K562 (cell line): Measurements from ENCODE around the gene HEATR1. TPM values are rescaled to one million over a fixed set of nuclear protein-coding genes. Genes with fewer than 3 reads are reported as not detected.

Experiments used
- CHD1 ChIP-seq: fragments of 200-600 bp; sonication (generic); IDR thresholded peaks from one replicate; pipeline ENCODE4 v1.6.1; 2012; ENCODE audit warnings: mild to moderate bottlenecking, moderate library complexity, low read length, inconsistent platforms
- EGR1 ChIP-seq: fragments of 450-650 bp; conservative IDR thresholded peaks from 2 replicates; pipeline ENCODE4 v1.6.1; 2017; ENCODE audit warnings: mild to moderate bottlenecking
- ELF2 ChIP-seq: fragments of 250-450 bp; sonication (Bioruptor Pico); IDR thresholded peaks from 2 replicates; pipeline ENCODE4 v1.5.0; 2021; ENCODE audit warnings: mild to moderate bottlenecking
- ESRRB ChIP-seq: fragments of 250-450 bp; sonication (Bioruptor Pico); IDR thresholded peaks from 2 replicates; pipeline ENCODE4 v1.5.0; 2020; ENCODE audit warnings: mild to moderate bottlenecking, moderate library complexity, borderline replicate concordance
- HIVEP1 ChIP-seq: fragments of 250-450 bp; sonication (Bioruptor Pico); IDR thresholded peaks from 2 replicates; pipeline ENCODE4 v1.4.0; 2020; ENCODE audit warnings: mild to moderate bottlenecking
- L3MBTL2 ChIP-seq: fragments of 450-650 bp; IDR thresholded peaks from 2 replicates; pipeline ENCODE4 v1.6.1; 2016; ENCODE audit warnings: mild to moderate bottlenecking, moderate library complexity
- NFIX ChIP-seq: fragments of 250-450 bp; sonication (Bioruptor Pico); IDR thresholded peaks from 2 replicates; pipeline ENCODE4 v1.4.0; 2020; ENCODE audit warnings: low read depth, mild to moderate bottlenecking, moderate library complexity
- PCBP1 ChIP-seq: fragments of 200-400 bp; formaldehyde crosslinking; IDR thresholded peaks from 2 replicates; pipeline ENCODE4 v1.6.1; 2018; ENCODE audit warnings: mild to moderate bottlenecking, low read depth, low read length; ENCODE audit not compliant: poor library complexity, severe bottlenecking
- PTRF ChIP-seq: fragments of 450-650 bp; IDR thresholded peaks from 2 replicates; pipeline ENCODE4 v1.6.1; 2016; ENCODE audit warnings: mild to moderate bottlenecking, missing genetic modification characterization, missing compliant biosample characterization
- SRSF1 ChIP-seq: fragments of 200-400 bp; formaldehyde crosslinking; IDR thresholded peaks from 2 replicates; pipeline ENCODE4 v1.6.1; 2017; ENCODE audit warnings: mild to moderate bottlenecking, low read depth, low read length, moderate library complexity
- TAF9B ChIP-seq: fragments of 450-650 bp; IDR thresholded peaks from 2 replicates; pipeline ENCODE4 v1.6.1; 2018; ENCODE audit warnings: mild to moderate bottlenecking; ENCODE audit not compliant: partially characterized antibody
- TGIF2 ChIP-seq: sonication (generic); formaldehyde crosslinking; IDR thresholded peaks from 2 replicates; pipeline ENCODE4 v1.8.1; 2022; ENCODE audit warnings: mild to moderate bottlenecking, missing genetic modification reagents, moderate library complexity
- ZKSCAN8 ChIP-seq: fragments of 200-800 bp; sonication (Bioruptor generic); IDR thresholded peaks from 2 replicates; pipeline ENCODE4 v1.6.1; 2016; ENCODE audit warnings: missing genetic modification characterization, missing compliant biosample characterization
- ZNF431 ChIP-seq: sonication (generic); formaldehyde crosslinking; IDR thresholded peaks from 2 replicates; pipeline ENCODE4 v1.8.0; 2022; ENCODE audit warnings: mild to moderate bottlenecking, missing genetic modification reagents
- ZNF780A ChIP-seq: fragments of 250-450 bp; sonication (Bioruptor Pico); IDR thresholded peaks from 2 replicates; pipeline ENCODE4 v1.5.0; 2021; ENCODE audit warnings: mild to moderate bottlenecking
- polyA plus RNA-seq, 8 experiments: library from polyadenylated mRNA; depleted of rRNA in 4 of 8; stranded (reverse) in 5 of 8; unstranded in 3 of 8; fragments of >200 nt; fragmentation: Nextera tagmentation in 2 of 8; fragmentation: Illumina TruSeq in 1 of 8; extraction: Ambion mirVana in 2 of 8; extraction: Trizol in 1 of 8; gene quantifications; 2 replicates each; pipeline versions ENCODE4 v1.2.1 to v1.2.3, GENCODE V29; 2011 to 2014; ENCODE audit warnings: inconsistent platforms in 1 of 8, missing spikeins in 1 of 8
- total RNA-seq, 7 experiments: library from RNA; depleted of rRNA in 6 of 7; stranded (reverse); fragments of >200 nt in 6 of 7; fragmentation: Illumina TruSeq in 2 of 7; extraction: Trizol in 2 of 7; gene quantifications; 2 replicates each; pipeline versions ENCODE4 v1.2.1 to v1.2.3, GENCODE V29; 2011 to 2021; ENCODE audit warnings: low replicate concordance in 1 of 7
- TF ChIP-seq, protein P1 (sequence below), 2 experiments: IDR thresholded peaks in 1 of 2; conservative IDR thresholded peaks in 1 of 2; 2 replicates each; pipeline ENCODE4 v1.6.1; 2016; ENCODE audit warnings: low read depth in 2 of 2, mild to moderate bottlenecking in 1 of 2, missing compliant biosample characterization in 1 of 2, missing genetic modification characterization in 1 of 2, moderate library complexity in 1 of 2
- TF ChIP-seq, protein P2 (sequence below): fragments of 450-650 bp; IDR thresholded peaks from one replicate; pipeline ENCODE4 v1.6.1; 2018; ENCODE audit warnings: mild to moderate bottlenecking, moderate library complexity; ENCODE audit not compliant: partially characterized antibody
- TF ChIP-seq, protein P3 (sequence below): sonication (generic); formaldehyde crosslinking; IDR thresholded peaks from 2 replicates; pipeline ENCODE4 v1.8.0; 2022; ENCODE audit warnings: mild to moderate bottlenecking, missing genetic modification reagents
- TF ChIP-seq, protein P4 (sequence below): fragments of 150-350 bp; conservative IDR thresholded peaks from 2 replicates; pipeline ENCODE4 v1.6.1; 2014; ENCODE audit warnings: low read length
- TF ChIP-seq, protein P5 (sequence below): sonication (generic); formaldehyde crosslinking; IDR thresholded peaks from 2 replicates; pipeline ENCODE4 v1.8.1; 2023; ENCODE audit warnings: mild to moderate bottlenecking, missing genetic modification reagents

The HEATR1 gene
- total and polyA plus RNA-seq, 9 of the 15 experiments (the other 6 are each of a cell fraction or from before 2014, with no cell fraction given): 28.3 to 108 (median 50.9) TPM

DNA sequence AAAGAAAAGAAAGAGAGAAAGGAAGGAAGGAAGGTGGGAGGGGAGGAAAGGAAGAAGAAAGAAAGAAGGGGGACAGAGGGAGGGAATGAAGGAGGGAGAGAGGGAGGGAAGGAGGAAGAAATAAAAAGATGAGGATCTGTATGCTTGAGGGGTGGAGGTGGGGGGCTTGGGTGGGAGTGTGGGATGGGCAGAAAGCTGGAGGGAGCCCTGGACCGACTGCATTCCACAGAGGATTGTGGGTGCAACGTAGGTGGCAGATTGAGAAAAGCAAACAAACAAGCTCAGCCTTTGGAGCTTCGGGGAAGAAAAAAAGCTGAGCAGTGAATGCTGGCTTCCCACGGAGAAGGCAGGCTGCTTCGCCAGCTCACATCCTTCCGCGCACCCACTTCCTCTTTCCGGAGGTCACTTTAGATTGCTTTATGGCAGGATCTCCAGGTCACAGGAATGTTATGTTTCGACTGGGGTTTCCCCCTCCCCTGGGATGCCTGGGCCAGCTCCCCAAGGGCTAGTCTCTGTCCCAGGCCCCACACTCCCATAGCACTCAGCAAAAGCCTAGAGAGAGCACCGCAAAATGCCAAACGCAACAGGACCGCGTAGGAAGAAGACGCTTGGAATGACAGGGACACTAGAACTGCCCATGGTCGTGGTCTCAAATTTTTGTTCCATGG lies 101.2 kb downstream of the HEATR1 start (continued):
- TF ChIP-seq, protein P1, sequence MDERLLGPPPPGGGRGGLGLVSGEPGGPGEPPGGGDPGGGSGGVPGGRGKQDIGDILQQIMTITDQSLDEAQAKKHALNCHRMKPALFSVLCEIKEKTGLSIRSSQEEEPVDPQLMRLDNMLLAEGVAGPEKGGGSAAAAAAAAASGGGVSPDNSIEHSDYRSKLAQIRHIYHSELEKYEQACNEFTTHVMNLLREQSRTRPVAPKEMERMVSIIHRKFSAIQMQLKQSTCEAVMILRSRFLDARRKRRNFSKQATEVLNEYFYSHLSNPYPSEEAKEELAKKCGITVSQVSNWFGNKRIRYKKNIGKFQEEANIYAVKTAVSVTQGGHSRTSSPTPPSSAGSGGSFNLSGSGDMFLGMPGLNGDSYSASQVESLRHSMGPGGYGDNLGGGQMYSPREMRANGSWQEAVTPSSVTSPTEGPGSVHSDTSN (CRISPR knock-in tag; IDR thresholded peaks at IDR 0.05; ENCODE audit: low read depth): no peak
- TF ChIP-seq, protein P1 (tag; conservative IDR thresholded peaks at IDR 0.05; ENCODE audit: low read depth): no peak
- TF ChIP-seq, protein P2, sequence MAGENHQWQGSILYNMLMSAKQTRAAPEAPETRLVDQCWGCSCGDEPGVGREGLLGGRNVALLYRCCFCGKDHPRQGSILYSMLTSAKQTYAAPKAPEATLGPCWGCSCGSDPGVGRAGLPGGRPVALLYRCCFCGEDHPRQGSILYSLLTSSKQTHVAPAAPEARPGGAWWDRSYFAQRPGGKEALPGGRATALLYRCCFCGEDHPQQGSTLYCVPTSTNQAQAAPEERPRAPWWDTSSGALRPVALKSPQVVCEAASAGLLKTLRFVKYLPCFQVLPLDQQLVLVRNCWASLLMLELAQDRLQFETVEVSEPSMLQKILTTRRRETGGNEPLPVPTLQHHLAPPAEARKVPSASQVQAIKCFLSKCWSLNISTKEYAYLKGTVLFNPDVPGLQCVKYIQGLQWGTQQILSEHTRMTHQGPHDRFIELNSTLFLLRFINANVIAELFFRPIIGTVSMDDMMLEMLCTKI: no peak
- TF ChIP-seq CHD1 (no peak), TAF9B (no peak), ZNF431 (no peak), L3MBTL2 (peak; percentile 65; the same call in 1 of the 2 replicates), ELF2 (CRISPR knock-in tag) (peak; percentile 51; the same call in 1 of the 2 replicates), PCBP1 (no peak), NFIX (CRISPR knock-in tag) (no peak), ZNF780A (CRISPR knock-in tag) (no peak), EGR1 (no peak), TGIF2 (CRISPR knock-in tag) (no peak), SRSF1 (no peak), ZKSCAN8 (CRISPR knock-in tag) (peak; percentile 33; the same call in 1 of the 2 replicates), ESRRB (CRISPR knock-in tag) (no peak), HIVEP1 (CRISPR knock-in tag) (no peak), PTRF (tag) (no peak)
- TF ChIP-seq, protein P3, sequence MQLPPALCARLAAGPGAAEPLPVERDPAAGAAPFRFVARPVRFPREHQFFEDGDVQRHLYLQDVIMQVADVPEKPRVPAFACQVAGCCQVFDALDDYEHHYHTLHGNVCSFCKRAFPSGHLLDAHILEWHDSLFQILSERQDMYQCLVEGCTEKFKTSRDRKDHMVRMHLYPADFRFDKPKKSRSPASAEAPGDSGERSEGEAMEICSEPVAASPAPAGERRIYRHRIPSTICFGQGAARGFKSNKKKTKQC (CRISPR knock-in tag): no peak
- TF ChIP-seq, protein P4, sequence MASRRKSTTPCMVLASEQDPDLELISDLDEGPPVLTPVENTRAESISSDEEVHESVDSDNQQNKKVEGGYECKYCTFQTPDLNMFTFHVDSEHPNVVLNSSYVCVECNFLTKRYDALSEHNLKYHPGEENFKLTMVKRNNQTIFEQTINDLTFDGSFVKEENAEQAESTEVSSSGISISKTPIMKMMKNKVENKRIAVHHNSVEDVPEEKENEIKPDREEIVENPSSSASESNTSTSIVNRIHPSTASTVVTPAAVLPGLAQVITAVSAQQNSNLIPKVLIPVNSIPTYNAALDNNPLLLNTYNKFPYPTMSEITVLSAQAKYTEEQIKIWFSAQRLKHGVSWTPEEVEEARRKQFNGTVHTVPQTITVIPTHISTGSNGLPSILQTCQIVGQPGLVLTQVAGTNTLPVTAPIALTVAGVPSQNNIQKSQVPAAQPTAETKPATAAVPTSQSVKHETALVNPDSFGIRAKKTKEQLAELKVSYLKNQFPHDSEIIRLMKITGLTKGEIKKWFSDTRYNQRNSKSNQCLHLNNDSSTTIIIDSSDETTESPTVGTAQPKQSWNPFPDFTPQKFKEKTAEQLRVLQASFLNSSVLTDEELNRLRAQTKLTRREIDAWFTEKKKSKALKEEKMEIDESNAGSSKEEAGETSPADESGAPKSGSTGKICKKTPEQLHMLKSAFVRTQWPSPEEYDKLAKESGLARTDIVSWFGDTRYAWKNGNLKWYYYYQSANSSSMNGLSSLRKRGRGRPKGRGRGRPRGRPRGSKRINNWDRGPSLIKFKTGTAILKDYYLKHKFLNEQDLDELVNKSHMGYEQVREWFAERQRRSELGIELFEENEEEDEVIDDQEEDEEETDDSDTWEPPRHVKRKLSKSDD: no peak
- TF ChIP-seq, protein P5, sequence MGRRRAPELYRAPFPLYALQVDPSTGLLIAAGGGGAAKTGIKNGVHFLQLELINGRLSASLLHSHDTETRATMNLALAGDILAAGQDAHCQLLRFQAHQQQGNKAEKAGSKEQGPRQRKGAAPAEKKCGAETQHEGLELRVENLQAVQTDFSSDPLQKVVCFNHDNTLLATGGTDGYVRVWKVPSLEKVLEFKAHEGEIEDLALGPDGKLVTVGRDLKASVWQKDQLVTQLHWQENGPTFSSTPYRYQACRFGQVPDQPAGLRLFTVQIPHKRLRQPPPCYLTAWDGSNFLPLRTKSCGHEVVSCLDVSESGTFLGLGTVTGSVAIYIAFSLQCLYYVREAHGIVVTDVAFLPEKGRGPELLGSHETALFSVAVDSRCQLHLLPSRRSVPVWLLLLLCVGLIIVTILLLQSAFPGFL (CRISPR knock-in tag): no peak
